Measurements from ENCODE around the gene VEZT.
A peak's percentile ranks its signal among the peaks of the same experiment; 100 is the strongest.

VEZT gene

GRCh38 chr12:95205685-95206084 lies 11.9 kb upstream of the VEZT start:
- Mint-ChIP-seq H3K36me3 (ENCODE audit: low read depth) (no peaks in the 10 kb centered on the region), H3K27ac (no peak overlapping the region), H3K4me3 (no peak overlapping the region), H3K9me3 (no peaks in the 10 kb centered on the region), H3K27me3 (no peaks in the 10 kb centered on the region), H3K4me1 (ENCODE audit: low read depth) (peaks cover 12% of the 10 kb centered on the region)
- no peak for DNase-seq

- H3K4me1 Mint-ChIP-seq (ENCODE audit: low read depth): peaks cover 9% of the 10 kb centered on the region
- H3K36me3 Mint-ChIP-seq (ENCODE audit: low read depth): no peaks in the 10 kb centered on the region
- no peak for DNase-seq
- H3K27ac Mint-ChIP-seq: no peak overlapping the region
- H3K27me3 Mint-ChIP-seq: no peaks in the 10 kb centered on the region
- no peaks in the 10 kb centered on the region for H3K9me3 Mint-ChIP-seq
- H3K4me3 Mint-ChIP-seq: no peak overlapping the region
Observed at GRCh38 chr12:95206916-95207315, 10.7 kb upstream of the VEZT start.

- no peak for DNase-seq
- Mint-ChIP-seq H3K27ac (no peak overlapping the region), H3K4me1 (ENCODE audit: low read depth) (peaks cover 9% of the 10 kb centered on the region), H3K36me3 (ENCODE audit: low read depth) (no peaks in the 10 kb centered on the region), H3K27me3 (no peaks in the 10 kb centered on the region), H3K9me3 (no peaks in the 10 kb centered on the region), H3K4me3 (no peak overlapping the region)
Observed at GRCh38 chr12:95207407-95207806, 10.2 kb upstream of the VEZT start.

- H3K4me3 Mint-ChIP-seq: no peak overlapping the region
- H3K27ac Mint-ChIP-seq: no peak overlapping the region
- no peak for DNase-seq
- peaks cover 3% of the 10 kb centered on the region for H3K4me1 Mint-ChIP-seq (ENCODE audit: low read depth)
- no peaks in the 10 kb centered on the region for H3K9me3 Mint-ChIP-seq
- no peaks in the 10 kb centered on the region for H3K27me3 Mint-ChIP-seq
- H3K36me3 Mint-ChIP-seq (ENCODE audit: low read depth): no peaks in the 10 kb centered on the region
Observed at GRCh38 chr12:95208678-95209077, 8.9 kb upstream of the VEZT start.

DNA sequence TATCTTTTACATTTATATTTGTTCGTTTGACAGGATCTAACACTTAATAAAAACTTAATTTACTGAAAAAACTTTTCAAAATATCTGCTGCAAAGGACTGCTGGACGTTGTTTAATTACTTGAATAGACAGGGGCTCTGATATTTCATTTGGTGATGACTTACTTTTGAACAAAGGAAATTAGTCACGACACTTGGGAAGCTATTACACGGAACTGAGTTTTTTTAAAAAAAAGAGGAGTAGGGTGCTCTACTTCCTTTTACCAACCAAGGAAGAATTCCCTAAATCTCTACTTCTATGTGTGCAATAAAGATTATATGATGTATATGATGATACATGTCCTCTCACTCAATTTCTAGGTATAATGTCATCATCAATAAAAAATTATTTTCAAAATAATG lies 5.0 kb upstream of the VEZT start:
- H3K27ac Mint-ChIP-seq: no peak overlapping the region
- H3K27me3 Mint-ChIP-seq: peaks cover 6% of the 10 kb centered on the region
- H3K4me1 Mint-ChIP-seq (ENCODE audit: low read depth): peaks cover 9% of the 10 kb centered on the region
- no peak for DNase-seq
- no peak overlapping the region for H3K4me3 Mint-ChIP-seq
- peaks cover 7% of the 10 kb centered on the region for H3K36me3 Mint-ChIP-seq (ENCODE audit: low read depth)
- no peaks in the 10 kb centered on the region for H3K9me3 Mint-ChIP-seq

DNA sequence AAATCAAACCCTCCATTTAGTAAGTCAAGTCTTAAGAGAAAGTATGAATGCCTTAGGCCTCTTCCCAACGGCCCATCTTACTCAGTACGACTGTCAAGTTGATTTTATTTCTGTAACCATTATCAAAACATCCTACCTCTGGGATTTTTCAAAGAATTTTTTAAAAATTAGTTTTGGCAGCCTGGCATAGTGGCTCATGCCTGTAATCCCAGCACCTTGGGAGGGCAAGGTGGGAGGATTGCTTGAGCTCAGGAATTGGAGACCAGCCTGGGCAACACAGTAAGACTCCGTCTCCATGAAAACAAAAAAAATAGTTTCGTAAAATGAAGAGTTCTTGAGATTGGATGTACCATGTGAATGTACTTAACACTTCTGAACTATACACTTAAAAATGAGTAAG lies 4.5 kb upstream of the VEZT start:
- no peak overlapping the region for H3K4me3 Mint-ChIP-seq
- peaks cover 9% of the 10 kb centered on the region for H3K4me1 Mint-ChIP-seq (ENCODE audit: low read depth)
- H3K9me3 Mint-ChIP-seq: no peaks in the 10 kb centered on the region
- peaks cover 6% of the 10 kb centered on the region for H3K27me3 Mint-ChIP-seq
- H3K27ac Mint-ChIP-seq: no peak overlapping the region
- H3K36me3 Mint-ChIP-seq (ENCODE audit: low read depth): peaks cover 11% of the 10 kb centered on the region
- no peak for DNase-seq

DNA sequence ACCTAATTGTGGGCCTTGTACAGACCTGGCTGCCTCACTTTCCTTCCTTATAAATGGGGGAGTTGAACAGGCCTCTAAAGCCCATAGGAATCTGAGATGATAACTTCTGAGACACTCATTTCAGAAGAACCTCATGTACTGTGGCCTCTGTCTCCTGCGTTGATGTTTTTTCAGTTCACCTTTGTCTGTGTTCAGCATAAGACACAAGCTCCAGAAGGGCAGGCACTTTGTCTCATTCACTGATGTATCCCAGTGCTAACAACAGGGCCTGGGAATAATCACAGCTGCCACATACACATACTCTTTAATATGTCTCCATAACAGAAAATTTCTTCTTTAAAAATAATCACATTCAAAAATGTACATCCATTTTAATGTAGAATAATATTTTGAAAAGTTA lies 3.7 kb upstream of the VEZT start:
- no peak overlapping the region for H3K4me3 Mint-ChIP-seq
- H3K27ac Mint-ChIP-seq: no peak overlapping the region
- DNase-seq: no peak
- peaks cover 6% of the 10 kb centered on the region for H3K27me3 Mint-ChIP-seq
- H3K4me1 Mint-ChIP-seq (ENCODE audit: low read depth): peaks cover 11% of the 10 kb centered on the region
- peaks cover 19% of the 10 kb centered on the region for H3K36me3 Mint-ChIP-seq (ENCODE audit: low read depth)
- no peaks in the 10 kb centered on the region for H3K9me3 Mint-ChIP-seq

- peaks cover 6% of the 10 kb centered on the region for H3K27me3 Mint-ChIP-seq
- DNase-seq: no peak
- peaks cover 16% of the 10 kb centered on the region for H3K4me1 Mint-ChIP-seq (ENCODE audit: low read depth)
- no peak overlapping the region for H3K27ac Mint-ChIP-seq
- no peak overlapping the region for H3K4me3 Mint-ChIP-seq
- H3K9me3 Mint-ChIP-seq: no peaks in the 10 kb centered on the region
- H3K36me3 Mint-ChIP-seq (ENCODE audit: low read depth): peaks cover 22% of the 10 kb centered on the region
Observed at GRCh38 chr12:95214466-95214865, 3.1 kb upstream of the VEZT start.

GRCh38 chr12:95215949-95216348 lies 1.7 kb upstream of the VEZT start:
- DNase-seq: no peak
- H3K4me1 Mint-ChIP-seq (ENCODE audit: low read depth): peaks cover 28% of the 10 kb centered on the region
- no peaks in the 10 kb centered on the region for H3K9me3 Mint-ChIP-seq
- H3K27me3 Mint-ChIP-seq: peaks cover 6% of the 10 kb centered on the region
- peak overlapping the region; percentile 87 for H3K4me3 Mint-ChIP-seq
- H3K27ac Mint-ChIP-seq: no peak overlapping the region
- H3K36me3 Mint-ChIP-seq (ENCODE audit: low read depth): peaks cover 31% of the 10 kb centered on the region

GRCh38 chr12:95216711-95217376 lies 763 bp upstream of the VEZT start:
- Mint-ChIP-seq H3K27ac (peak overlapping the region; percentile 91), H3K4me3 (peak overlapping the region; percentile 87), H3K36me3 (ENCODE audit: low read depth) (peaks cover 34% of the 10 kb centered on the region), H3K9me3 (no peaks in the 10 kb centered on the region), H3K4me1 (ENCODE audit: low read depth) (peaks cover 31% of the 10 kb centered on the region), H3K27me3 (peaks cover 6% of the 10 kb centered on the region)
- DNase-seq: no peak

DNA sequence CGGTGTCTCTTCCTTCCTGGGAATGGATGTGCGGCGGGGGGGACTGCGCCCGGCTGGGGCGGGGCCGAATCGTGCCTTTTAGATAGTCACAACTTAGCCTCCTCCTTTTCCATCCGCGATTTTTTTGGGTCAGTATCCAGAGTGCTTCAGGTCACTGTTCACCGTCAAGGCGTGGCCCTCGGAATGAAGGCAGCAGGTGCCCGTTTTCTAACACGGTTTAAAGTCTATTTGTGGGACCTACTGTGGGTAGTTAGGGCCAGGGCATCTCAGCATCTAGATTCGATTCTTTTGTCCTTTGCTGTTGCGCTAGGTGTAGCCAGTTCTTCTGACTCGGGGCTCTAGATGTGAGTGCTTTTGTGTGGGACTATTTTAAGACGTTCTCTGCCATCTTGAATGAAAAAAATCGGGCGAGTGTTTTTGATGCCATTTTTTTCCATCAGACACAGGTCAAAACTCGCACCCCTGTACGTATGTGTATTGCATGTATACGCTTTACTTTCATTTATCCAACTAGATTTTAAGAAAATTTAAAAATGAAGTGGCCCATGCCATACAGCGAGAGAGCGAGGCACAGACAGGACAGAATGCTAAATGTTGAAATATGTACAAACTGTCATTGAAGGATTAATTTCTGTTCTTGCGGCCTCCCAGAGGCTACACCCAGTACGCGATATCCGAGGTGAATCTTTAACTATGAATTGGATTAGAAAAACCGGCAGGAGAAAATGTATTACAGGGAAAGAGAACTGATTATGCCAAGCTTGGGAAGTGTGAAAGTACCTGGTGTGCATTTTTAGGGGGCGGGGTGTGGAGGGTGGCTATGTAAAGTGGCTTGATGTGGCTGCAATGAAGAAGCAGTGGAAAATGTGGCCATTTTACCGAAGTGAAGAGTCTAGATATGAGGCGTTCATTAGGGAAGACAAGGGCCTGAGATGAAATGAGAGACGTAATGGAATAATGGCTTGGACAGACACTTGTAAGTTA lies 835 bp downstream of the VEZT start:
- Mint-ChIP-seq H3K4me3 (peak overlapping the region; percentile 87), H3K9me3 (no peaks in the 10 kb centered on the region), H3K4me1 (ENCODE audit: low read depth) (peaks cover 40% of the 10 kb centered on the region), H3K27me3 (peaks cover 6% of the 10 kb centered on the region), H3K27ac (peak overlapping the region; percentile 95), H3K36me3 (ENCODE audit: low read depth) (peaks cover 37% of the 10 kb centered on the region)
- peak; percentile 40 for DNase-seq

DNA sequence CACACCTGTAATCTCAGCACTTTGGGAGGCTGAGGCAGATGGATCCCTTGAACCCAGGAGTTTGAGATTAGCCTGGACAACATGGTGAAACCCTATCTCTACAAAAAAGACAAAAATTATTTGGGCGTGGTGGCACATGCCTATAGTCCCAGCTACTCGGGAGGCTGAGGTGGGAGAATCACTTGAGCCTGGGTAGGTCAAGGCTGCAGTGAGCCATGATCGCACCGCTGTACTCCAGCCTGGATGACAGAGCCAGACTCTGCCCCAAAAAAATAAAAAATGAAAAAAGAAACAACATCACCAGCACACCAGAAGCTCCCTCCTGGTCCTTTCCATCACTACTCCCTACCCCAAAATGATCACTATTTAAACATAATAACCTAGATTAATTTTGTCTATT lies 2.6 kb downstream of the VEZT start:
- H3K27me3 Mint-ChIP-seq: peaks cover 6% of the 10 kb centered on the region
- H3K9me3 Mint-ChIP-seq: no peaks in the 10 kb centered on the region
- H3K4me3 Mint-ChIP-seq: no peak overlapping the region
- H3K4me1 Mint-ChIP-seq (ENCODE audit: low read depth): peaks cover 54% of the 10 kb centered on the region
- peaks cover 52% of the 10 kb centered on the region for H3K36me3 Mint-ChIP-seq (ENCODE audit: low read depth)
- no peak for DNase-seq
- no peak overlapping the region for H3K27ac Mint-ChIP-seq

DNA sequence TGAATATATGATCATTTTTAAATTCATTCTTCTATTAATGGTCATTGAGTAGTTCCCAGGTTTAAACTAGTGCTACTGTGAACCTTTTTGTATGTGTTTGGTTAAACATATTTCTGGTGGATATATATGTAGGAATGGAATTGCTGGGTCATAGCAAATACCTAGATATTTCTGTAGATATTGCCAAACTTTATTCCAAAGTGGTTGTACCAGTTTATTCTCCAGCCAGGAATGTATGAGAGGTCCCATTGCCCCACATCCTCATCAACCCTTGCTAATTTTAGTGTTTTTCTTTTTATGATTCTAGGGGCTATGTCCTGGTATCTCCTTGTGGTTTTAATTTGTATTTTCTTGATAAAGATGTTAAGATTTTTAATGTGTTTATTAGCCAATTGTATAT lies 3.1 kb downstream of the VEZT start:
- Mint-ChIP-seq H3K27ac (no peak overlapping the region), H3K4me3 (no peak overlapping the region)

DNA sequence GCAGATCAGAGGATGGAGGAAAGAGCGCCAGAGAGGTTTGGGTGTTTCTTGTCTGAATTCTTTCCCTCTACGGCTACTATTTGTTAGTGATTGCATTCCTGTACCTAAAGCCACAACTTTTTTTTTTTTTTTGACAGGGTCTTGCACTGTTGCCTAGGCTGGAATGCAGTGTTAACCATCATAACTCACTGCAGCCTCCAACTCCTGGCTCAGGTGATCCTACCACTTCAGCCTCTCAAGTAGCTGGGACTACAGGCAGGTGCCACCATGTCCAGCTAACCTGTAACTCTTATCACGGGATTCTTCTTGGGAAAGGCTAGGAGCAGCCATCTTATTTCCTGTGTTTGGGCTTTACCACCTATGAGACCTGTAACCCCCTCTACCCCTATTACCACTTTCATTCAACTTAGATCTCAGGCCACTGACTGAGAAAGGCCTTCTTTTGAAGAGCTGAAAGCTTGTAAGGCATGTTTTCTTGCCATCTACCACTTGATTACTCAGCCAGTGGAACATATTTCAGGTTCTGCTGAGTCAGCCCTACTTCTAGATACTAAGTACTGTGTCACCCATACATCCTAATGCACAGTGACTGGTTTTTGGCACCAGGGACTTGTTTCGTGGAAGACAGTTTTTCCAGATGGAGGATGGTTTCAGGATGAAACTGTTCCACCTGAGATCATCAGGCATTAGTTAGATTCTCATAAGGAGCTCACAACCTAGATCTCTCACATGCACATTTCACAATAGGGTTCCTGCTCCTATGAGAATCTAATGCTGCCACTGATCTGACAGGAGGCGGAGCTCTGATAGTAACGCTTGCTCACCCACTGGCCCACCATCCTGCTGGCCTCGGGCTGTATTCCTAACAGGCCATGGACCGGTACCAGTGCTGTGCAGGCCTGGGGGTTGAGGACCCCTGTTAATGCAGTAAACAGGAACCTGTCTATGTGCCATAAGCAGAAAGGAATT lies 6.9 kb downstream of the VEZT start:
- DNase-seq: no peak
- H3K9me3 Mint-ChIP-seq: no peaks in the 10 kb centered on the region
- H3K27me3 Mint-ChIP-seq: no peaks in the 10 kb centered on the region
- H3K27ac Mint-ChIP-seq: peak overlapping the region; percentile 75
- peaks cover 57% of the 10 kb centered on the region for H3K36me3 Mint-ChIP-seq (ENCODE audit: low read depth)
- no peak overlapping the region for H3K4me3 Mint-ChIP-seq
- H3K4me1 Mint-ChIP-seq (ENCODE audit: low read depth): peaks cover 60% of the 10 kb centered on the region

More for the DNA sequence above, 3.1 kb downstream of the VEZT start:
- peaks cover 57% of the 10 kb centered on the region for H3K4me1 Mint-ChIP-seq (ENCODE audit: low read depth)
- peaks cover 4% of the 10 kb centered on the region for H3K27me3 Mint-ChIP-seq
- no peak for DNase-seq
- peaks cover 56% of the 10 kb centered on the region for H3K36me3 Mint-ChIP-seq (ENCODE audit: low read depth)
- H3K9me3 Mint-ChIP-seq: no peaks in the 10 kb centered on the region

All from activated T-cell treated with anti-CD3 and anti-CD28 coated beads, Interleukin-2, amount 50 U/mL, for 24 hours (primary cell).